Upper lobe of left lung (tissue), 4 donors: ENCODE measurements around the gene KDF1.

Experiments
- CTCF ChIP-seq, 6 experiments: fragments of 450-650 bp in 4 of 6; fragments of 200-600 bp in 2 of 6; sonication (generic) in 2 of 6; IDR thresholded peaks; one replicate each; pipeline ENCODE4 v1.5.1; 2016 to 2019; ENCODE audit warnings: antibody characterized with exemption in 6 of 6
- POLR2A ChIP-seq, 4 donors: fragments of 450-650 bp; IDR thresholded peaks; one replicate each; pipeline ENCODE4 v1.5.1; 2016 to 2017; ENCODE audit warnings: antibody characterized with exemption in 4 of 4, mild to moderate bottlenecking in 2 of 4
- POLR2AphosphoS5 ChIP-seq, 2 donors: sonication (generic); formaldehyde crosslinking; IDR thresholded peaks; one replicate each; pipeline ENCODE4 v1.5.1; 2017; ENCODE audit warnings: antibody characterized with exemption in 2 of 2

- TF ChIP-seq POLR2A (IDR thresholded peaks at IDR 0.05) = no peak
- TF ChIP-seq POLR2AphosphoS5 (IDR thresholded peaks at IDR 0.05) = no peak
- TF ChIP-seq CTCF (IDR thresholded peaks at IDR 0.05) = no peak
Measured at GRCh38 chr1:26949266-26949925, 10.9 kb downstream of the KDF1 start.
